GM18499 (cell line): ENCODE measurements around the gene ZNF513.
"Not testable (repeated sequence)": the region's sequence is repeated elsewhere in the genome, so short reads cannot be mapped to it uniquely, and the experiment has no call there.

Experiments
- ATAC-seq: cut with Tn5 transposase; IDR thresholded peaks from one replicate; pipeline ENCODE4 v1.9.1; 2021; ENCODE audit warnings: moderate number of reproducible peaks; ENCODE audit not compliant: insufficient read depth, unreplicated experiment

ZNF513 gene

DNA sequence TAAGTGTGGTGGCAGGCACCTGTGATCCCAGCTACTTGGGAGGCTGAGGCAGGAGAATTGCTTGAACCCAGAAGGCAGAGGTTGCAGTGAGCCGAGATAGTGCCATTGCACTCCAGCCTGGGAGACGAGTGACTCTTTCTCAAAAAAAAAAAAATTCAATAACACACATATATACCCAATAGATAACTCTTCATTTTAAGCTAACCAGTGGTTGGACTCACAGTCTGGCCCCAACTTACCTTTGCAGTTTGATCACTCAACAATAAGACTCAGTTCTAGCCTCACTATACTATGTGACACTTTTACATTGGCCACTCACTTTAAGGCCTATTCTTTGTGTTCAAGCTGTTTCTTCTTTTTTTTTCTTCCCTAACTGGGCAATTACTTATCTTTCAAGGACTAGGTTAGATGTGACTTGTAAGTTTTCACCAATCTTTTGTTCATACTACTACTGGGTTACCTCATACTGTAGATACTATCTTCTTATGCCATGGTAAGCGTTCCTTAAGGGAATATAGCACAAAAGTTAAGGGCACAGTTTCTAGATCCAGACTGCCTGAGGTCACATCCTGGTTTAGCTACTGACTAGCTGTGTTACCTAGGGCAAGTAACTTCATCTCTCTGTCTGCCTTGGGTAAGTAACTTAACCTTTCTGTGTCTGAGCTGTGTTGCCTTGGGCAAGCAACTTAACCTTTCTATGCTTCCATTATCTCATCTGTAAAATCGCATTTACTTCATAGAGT, 17.7 kb downstream of the ZNF513 start:
- no peak for ATAC-seq

DNA sequence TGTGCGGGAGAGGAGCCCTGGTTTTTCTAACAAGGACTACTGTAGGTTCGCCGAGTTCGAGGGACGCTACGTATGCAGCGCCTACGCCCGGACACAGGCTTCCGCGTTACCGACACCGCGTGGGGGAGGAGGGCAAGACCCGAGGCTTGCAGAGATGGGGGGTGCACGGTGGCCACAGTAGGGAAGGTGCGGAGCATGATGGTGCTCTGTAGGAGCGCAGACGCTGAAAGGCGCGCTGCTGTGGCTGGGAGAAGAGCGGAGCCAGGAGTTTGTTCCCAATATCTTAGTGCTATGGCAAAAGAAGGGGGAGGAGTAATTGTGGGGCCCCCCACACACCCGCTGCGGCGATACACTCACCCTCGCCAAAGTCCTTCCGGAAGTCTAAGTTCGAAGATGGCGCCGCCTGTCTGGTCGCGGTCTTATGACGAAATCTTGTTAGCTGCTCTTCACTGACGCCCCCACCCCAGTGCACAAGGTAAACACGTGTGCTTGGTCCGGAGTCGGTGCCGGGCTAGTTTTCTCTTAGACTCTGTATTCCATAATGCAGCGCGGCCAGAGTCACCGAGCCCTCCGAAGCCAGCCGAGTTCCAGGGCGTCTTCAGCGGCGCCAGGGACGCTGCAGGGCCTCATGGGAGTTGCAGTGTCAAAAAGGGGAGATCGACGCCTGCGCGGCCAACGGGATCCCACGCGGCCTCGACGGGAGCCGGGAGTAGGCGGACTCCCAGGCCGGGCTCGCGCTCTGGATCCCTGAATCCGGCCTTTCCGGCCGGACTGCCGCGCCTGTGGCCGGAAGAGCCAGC, 24.0 kb downstream of the ZNF513 start, which contains the start of gene GTF3C2:
TSS of gene GTF3C2 (minus strand) at position 383 of the 800 bp plus-strand sequence. CDS start 13,210 bp downstream, outside the sequence.
- peak; percentile 60 for ATAC-seq

DNA sequence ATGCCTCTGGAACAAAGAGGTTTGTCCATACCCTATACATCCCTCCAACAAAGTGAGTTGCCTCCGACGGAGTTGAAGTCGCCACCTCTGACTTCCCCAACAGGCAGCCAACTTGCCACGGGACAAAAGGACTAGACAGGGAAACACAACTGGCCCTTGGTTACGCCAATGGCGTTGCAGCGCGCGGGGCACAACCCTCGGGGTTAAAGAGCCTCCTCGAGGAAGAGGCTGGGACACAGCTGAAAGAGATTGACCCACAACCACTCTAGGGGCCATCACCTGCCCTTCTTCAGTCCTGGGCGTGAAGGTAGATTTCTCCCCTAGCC, 24.5 kb downstream of the ZNF513 start:
- ATAC-seq: peak; percentile 23

DNA sequence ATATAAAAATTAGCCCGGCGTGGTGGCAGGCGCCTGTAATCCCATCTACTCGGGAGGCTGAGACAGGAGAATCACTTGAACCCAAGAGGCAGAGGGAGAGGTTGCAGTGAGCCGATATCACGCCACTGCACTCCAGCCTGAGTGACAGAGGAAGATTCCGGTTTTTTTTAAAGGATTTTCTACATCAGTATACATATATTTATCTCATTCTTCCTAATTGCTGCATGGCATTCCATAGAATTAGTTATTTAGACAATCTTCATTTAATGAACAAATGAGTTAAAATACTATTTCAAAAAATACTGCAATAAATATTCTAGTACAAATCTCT, 26.0 kb downstream of the ZNF513 start:
- ATAC-seq: no peak

DNA sequence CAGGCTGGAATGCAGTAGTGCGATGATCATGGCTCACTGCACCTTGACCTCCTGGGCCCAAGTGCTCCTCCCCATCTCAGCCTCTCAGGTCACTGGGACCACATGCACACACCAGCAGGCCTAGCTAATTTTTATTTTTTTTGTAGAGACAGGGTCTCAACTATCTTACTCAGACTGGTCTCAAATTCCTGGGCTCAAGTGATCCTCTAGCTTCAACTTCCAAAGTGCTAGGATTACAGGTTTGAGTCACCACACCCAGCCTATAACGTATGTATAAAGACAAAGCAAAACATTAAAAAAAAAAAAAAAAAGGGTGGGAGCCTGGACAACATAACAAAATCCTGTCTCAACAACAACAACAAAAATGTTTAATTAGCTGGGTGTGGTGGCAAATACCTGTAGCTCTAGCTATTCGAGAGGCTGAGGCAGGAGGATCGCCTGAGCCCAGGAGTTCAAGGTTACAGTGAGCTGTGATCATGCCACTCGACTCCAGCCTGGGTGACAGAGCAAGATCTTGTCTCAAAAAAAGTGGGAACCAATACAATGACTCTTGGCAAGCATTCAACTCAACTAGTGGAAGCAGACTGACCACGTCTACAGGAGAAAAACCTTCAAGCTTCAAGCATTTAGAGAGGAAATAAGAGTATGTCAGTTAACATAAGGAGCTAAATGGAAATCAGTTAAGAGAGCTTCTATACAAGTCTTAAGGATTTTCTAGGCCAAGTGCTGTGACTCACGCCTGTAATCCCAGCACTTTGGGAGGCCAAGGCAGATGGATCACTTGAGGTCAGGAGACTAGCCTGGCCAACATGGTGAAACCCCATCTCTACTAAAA, 26.6 kb downstream of the ZNF513 start:
- ATAC-seq: no peak

DNA sequence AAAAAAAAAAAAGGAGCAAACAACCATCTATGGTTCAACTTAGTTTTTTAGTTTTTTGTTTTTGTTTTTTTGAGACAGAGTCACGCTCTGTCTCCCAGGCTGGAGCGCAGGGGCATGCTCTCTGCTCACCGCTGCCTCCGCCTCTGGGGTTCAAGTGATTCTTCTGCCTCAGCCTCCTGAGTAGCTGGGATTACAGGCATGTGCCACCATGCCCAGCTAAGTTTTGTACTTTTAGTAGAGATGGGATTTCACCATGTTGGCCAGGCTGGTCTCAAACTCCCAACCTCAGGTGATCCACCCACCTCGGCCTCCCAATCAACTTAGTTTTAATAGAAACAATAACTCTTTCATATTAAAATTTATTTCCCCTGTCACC, 27.2 kb downstream of the ZNF513 start:
- not testable (repeated sequence) for ATAC-seq

DNA sequence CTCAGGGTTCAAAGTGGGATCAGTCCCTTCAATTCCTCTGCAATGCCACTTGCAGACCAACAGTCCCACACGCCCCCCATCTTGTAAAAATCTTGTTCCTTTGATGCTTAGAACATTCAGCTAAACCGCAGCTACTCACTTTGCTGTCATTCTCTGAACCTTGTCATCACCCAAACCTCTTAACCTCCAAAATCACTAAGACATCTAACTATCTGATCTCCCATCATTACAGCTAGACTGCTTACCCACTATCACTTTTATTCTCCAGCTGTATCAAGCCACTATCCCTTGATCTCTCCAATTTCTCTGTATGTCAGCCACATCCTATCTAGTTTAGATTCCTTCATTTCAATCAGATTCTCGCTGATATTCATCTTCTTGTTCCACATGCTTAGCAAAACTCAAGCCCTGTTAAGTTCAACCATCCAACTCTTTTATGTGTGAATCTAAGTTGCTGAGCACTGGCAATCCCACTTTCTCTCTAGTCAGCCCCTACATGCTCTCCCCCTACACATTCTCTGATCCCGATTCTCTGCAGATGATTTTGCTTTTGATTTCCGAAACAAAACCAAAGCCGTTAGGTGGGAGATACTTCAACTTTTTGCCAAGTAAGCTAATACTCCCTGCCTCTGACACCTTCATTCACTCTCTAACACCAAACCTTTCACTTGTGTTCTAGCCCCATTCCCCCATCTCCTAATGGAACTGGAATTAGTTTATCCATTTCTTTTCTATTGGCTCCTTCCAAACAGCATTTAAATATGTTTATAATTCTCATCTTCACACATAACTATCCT, 28.5 kb downstream of the ZNF513 start:
- no peak for ATAC-seq

DNA sequence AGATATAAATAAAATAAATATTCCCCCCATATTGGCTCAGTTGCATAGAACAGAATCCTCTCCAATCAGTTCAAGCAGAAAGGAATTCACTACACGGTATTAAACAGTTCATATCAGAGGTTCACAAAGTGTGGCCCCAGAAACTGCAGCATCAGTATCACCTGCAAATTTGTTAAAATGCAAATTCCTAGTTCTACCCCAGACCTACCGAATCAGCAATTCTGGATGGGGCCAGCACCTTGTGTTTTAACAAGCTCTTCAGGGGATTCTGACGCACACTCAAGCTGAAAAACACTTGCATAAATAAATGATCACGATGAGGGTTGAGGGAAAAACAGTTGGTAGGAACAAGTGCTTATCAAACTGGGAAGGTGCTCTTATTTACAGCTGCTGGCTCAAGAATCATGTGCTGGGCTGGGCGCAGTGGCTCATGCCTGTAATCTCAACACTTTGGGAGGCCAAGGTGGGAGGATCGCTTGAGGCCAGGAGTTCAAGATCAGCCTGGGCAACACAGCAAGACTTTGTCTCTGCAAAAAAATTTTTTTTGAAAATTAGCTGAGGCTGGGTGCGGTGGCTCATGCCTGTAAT, 30.3 kb downstream of the ZNF513 start:
- ATAC-seq: no peak

DNA sequence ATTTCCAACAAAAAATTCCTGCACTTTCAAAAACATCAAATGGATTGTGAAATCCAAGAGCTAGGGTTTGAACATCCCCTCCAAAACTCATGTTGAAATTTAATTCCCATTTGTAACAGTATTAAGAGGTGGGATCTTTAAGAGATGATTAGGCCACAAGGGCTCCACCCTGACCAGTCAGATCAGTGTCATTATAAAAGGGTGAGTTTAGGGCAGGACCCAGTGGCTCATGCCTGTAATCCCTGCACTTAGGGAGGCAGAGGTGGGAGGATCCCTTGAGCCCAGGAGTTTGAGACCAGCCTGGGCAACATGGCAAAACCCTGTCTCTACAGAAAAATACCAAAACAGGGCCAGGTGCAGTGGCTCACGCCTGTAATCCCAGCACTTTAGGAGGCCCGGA, 32.9 kb downstream of the ZNF513 start:
- ATAC-seq: no peak

DNA sequence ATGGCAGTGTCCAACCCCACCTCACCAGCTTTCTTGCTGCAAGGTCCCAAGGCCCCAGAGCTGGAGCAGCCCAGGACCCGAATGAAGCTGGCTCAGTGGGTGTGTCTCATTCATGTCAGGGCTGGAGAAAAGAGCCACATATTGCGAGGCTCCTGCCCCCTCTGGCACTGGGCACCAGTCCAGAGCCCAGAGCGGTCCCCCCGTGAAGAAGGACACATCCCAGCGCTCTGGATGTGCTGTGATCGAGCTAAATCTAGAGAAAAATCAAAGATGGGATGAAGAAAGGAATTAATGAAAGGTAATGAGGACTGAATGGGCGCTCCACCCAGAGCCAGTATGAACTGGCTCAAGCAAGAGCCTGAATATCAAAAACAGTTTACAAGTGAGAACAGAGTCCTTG, 44.4 kb downstream of the ZNF513 start:
- no peak for ATAC-seq

DNA sequence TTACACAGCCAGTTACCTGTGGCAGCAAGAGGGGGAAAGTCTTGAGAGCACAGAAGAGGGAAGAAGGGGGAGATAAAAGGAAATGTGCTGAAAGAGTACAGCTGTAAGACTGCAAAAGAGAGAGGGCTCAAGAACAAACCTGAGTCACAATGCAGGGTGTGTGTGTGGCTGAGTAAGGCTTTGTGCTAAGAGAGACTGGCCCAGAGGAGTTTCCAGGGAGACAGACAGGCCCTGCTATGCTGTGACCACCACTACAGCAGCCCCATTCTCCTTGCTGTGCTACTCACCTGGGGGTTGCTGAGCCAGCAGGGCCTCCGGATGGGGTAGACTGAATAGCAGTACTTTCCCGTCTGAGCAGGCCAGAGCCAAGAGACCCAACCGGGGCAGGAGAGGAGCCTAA, 45.2 kb downstream of the ZNF513 start:
- ATAC-seq: no peak
